SK-N-SH (cell line): ENCODE measurements around the gene ZNF549. TPM values are rescaled to one million over a fixed set of nuclear protein-coding genes. Genes with fewer than 3 reads are reported as not detected.

Experiments
- CTCF ChIA-PET: fragments of 300-600, 350-600 bp; formaldehyde crosslinking; extraction: SDS; loops from one replicate; lab custom pipeline; 2021; lab: Yijun Ruan, JAX
- POLR2A ChIA-PET: fragments of 350-600 bp; sonication (Branson Sonifier 250); formaldehyde crosslinking; extraction: SDS; loops from one replicate; lab custom pipeline; 2020; ENCODE audit warnings: antibody characterized with exemption, inconsistent platforms; lab: Yijun Ruan, JAX
- DNase-seq: peaks from one replicate; pipeline ENCODE4 v3.0.0; 2012
- H2AFZ ChIP-seq: fragments of 200-600 bp; sonication (generic); 2 replicates; pipeline ENCODE4 v1.8.1; 2016; ENCODE audit warnings: antibody characterized with exemption, mild to moderate bottlenecking, low read depth
- H3F3A ChIP-seq: fragments of 200-600 bp; sonication (generic); replicated peaks from 2 replicates; pipeline ENCODE3; 2016; ENCODE audit warnings: antibody characterized with exemption, mild to moderate bottlenecking; ENCODE audit not compliant: insufficient read depth
- H3K27ac ChIP-seq, 2 experiments: fragments of 200-500 bp in 1 of 2; fragments of 200-600 bp in 1 of 2; sonication (Bioruptor generic) in 1 of 2; sonication (generic), shearing (Covaris generic) in 1 of 2; 2 replicates each; pipeline versions ENCODE4 v1.5.1 to v1.6.1; 2014 to 2016; ENCODE audit warnings: low read depth in 2 of 2, inconsistent platforms in 1 of 2, low read length in 1 of 2, mild to moderate bottlenecking in 1 of 2, mixed read lengths in 1 of 2
- H3K27me3 ChIP-seq: fragments of 200-600 bp; sonication (generic), shearing (Covaris generic); 2 replicates; pipeline ENCODE4 v1.6.1; 2016; ENCODE audit warnings: mixed run types; ENCODE audit not compliant: insufficient read depth
- H3K36me3 ChIP-seq, 2 experiments: fragments of 200-500 bp in 1 of 2; fragments of 200-600 bp in 1 of 2; sonication (Bioruptor generic) in 1 of 2; sonication (generic) in 1 of 2; replicated peaks in 1 of 2; 2 replicates each; pipeline versions ENCODE3 to v1.5.1; 2014 to 2016; ENCODE audit warnings: low read length in 1 of 2, mild to moderate bottlenecking in 1 of 2; ENCODE audit not compliant: insufficient read depth in 2 of 2, control insufficient read depth in 1 of 2
- H3K4me1 ChIP-seq, 2 experiments: fragments of 200-500 bp in 1 of 2; fragments of 200-600 bp in 1 of 2; sonication (Bioruptor generic) in 1 of 2; sonication (generic), shearing (Covaris generic) in 1 of 2; 2 replicates each; pipeline versions ENCODE4 v1.5.1 to v1.6.1; 2014 to 2016; ENCODE audit warnings: low read depth in 1 of 2, low read length in 1 of 2, mixed run types in 1 of 2; ENCODE audit not compliant: insufficient read depth in 2 of 2, control insufficient read depth in 1 of 2
- H3K4me2 ChIP-seq: fragments of 200-600 bp; sonication (generic), shearing (Covaris generic); 2 replicates; pipeline ENCODE4 v1.6.1; 2017; ENCODE audit warnings: mixed run types
- H3K4me3 ChIP-seq, 2 experiments: fragments of 200-500 bp in 1 of 2; fragments of 200-600 bp in 1 of 2; sonication (Bioruptor generic) in 1 of 2; sonication (generic), shearing (Covaris generic) in 1 of 2; 2 replicates each; pipeline versions ENCODE4 v1.5.1 to v1.8.1; 2014 to 2016; ENCODE audit warnings: low read depth in 2 of 2, inconsistent platforms in 1 of 2, low read length in 1 of 2, mild to moderate bottlenecking in 1 of 2, mixed read lengths in 1 of 2, moderate library complexity in 1 of 2
- H3K79me2 ChIP-seq: fragments of 200-600 bp; sonication (generic); 2 replicates; pipeline ENCODE4 v1.8.1; 2017; ENCODE audit warnings: mild to moderate bottlenecking; ENCODE audit not compliant: insufficient read depth
- H3K9ac ChIP-seq: fragments of 200-600 bp; sonication (generic); 2 replicates; pipeline ENCODE4 v1.6.1; 2017; ENCODE audit warnings: mixed run types
- H3K9me2 ChIP-seq: fragments of 200-600 bp; sonication (generic); 2 replicates; pipeline ENCODE4 v1.6.1; 2017; ENCODE audit warnings: mixed run types
- H3K9me3 ChIP-seq: fragments of 200-600 bp; sonication (generic); 2 replicates; pipeline ENCODE4 v1.6.1; 2017; ENCODE audit warnings: mixed run types, mild to moderate bottlenecking, moderate library complexity
- H4K20me1 ChIP-seq: fragments of 200-600 bp; sonication (generic); 2 replicates; pipeline ENCODE4 v1.6.1; 2017; ENCODE audit warnings: mild to moderate bottlenecking, mixed run types; ENCODE audit not compliant: insufficient read depth
- CHD2 ChIP-seq: fragments of 150-350 bp; IDR thresholded peaks from 2 replicates; pipeline ENCODE4 v1.6.1; 2018; ENCODE audit warnings: low read length; ENCODE audit not compliant: partially characterized antibody
- GABPA ChIP-seq: IDR thresholded peaks from 2 replicates; pipeline ENCODE4 v1.4.0; 2012; ENCODE audit warnings: low read depth, mild to moderate bottlenecking
- MAX ChIP-seq: IDR thresholded peaks from 2 replicates; pipeline ENCODE4 v1.4.0; 2012; ENCODE audit warnings: low read depth
- MEF2A ChIP-seq: IDR thresholded peaks from 2 replicates; pipeline ENCODE4 v1.4.0; 2012; ENCODE audit warnings: low read depth, borderline replicate concordance
- MXI1 ChIP-seq: IDR thresholded peaks from 2 replicates; pipeline ENCODE4 v1.6.1; 2012; ENCODE audit warnings: mild to moderate bottlenecking, low read depth, low read length, improper control_type of control experiment
- PBX3 ChIP-seq: IDR thresholded peaks from 2 replicates; pipeline ENCODE4; 2012
- POLR2AphosphoS5 ChIP-seq: IDR thresholded peaks from 2 replicates; pipeline ENCODE4 v1.6.1; 2012; ENCODE audit warnings: low read depth, low read length
- RCOR1 ChIP-seq: fragments of 150-350 bp; IDR thresholded peaks from 2 replicates; pipeline ENCODE4 v1.6.1; 2017; ENCODE audit warnings: antibody characterized with exemption, low read length
- REST ChIP-seq: IDR thresholded peaks from 2 replicates; pipeline ENCODE4 v1.6.1; 2012; ENCODE audit warnings: mild to moderate bottlenecking, low read depth, low read length, moderate library complexity
- TAF1 ChIP-seq: IDR thresholded peaks from 2 replicates; pipeline ENCODE4 v1.6.1; 2012; ENCODE audit warnings: low read depth, mild to moderate bottlenecking, low read length, moderate library complexity, borderline replicate concordance
- YY1 ChIP-seq: IDR thresholded peaks from 2 replicates; pipeline ENCODE4 v1.4.0; 2012; ENCODE audit warnings: low read depth, mild to moderate bottlenecking
- WGBS: methylation state at CpG from one replicate; pipeline ENCODE4 v1.1.6; 2017; ENCODE audit warnings: low lambda C conversion rate; 5-methylcytosine and 5-hydroxymethylcytosine counted together
- polyA plus RNA-seq, 3 experiments: library from polyadenylated mRNA; depleted of rRNA; stranded (reverse); fragments of >200 nt; gene quantifications; 2 replicates each; pipeline ENCODE4 v1.2.3, GENCODE V29; 2012

ZNF549 gene
- polyA plus RNA-seq, 1 of the 3 experiments (the other 2 are of a cell fraction) = 2.4 TPM

- Histone ChIP-seq H3K27me3 (no peaks in the 10 kb centered on the region), H3K9ac (peak within 1 kb of the TSS; percentile 75), H3K36me3 (peaks cover 16 to 20% of the 10 kb centered on the region in 2 experiments), H3K9me3 (peaks cover 7% of the 10 kb centered on the region; the same call in 1 of the 2 replicates), H3K79me2 (peaks cover 33% of the 10 kb centered on the region), H3K4me2 (peak within 1 kb of the TSS; percentile 88), H3K4me3 (peak within 1 kb of the TSS; percentile 97), H4K20me1 (no peaks in the 10 kb centered on the region), H3K27ac (peak within 1 kb of the TSS; percentile 38 to 48; a peak in 2 of 4 replicates), H3K9me2 (no peaks in the 10 kb centered on the region), H3K4me1 (peaks cover 0 to 8% of the 10 kb centered on the region in 2 experiments; a peak in 2 of 4 replicates), H3F3A (no peaks in the 10 kb centered on the region), H2AFZ (peak within 1 kb of the TSS; percentile 75)
- under 1% methylated on average over 34 of the region's 56 CpGs for WGBS
- TF ChIP-seq RCOR1 (no peak), MXI1 (peak; percentile 89), YY1 (no peak), MAX (peak; percentile 85), PBX3 (0 out of 2 replicates have a peak, but pooled peaks have one; percentile 6), GABPA (peak; percentile 97), REST (no peak), MEF2A (no peak), TAF1 (peak; percentile 68; the same call in 1 of the 2 replicates), POLR2AphosphoS5 (peak; percentile 81), CHD2 (peak; percentile 83)
- DNase-seq = peak; percentile 94
- CTCF ChIA-PET = no interaction called here
- POLR2A ChIA-PET = no interaction called here
Observed at GRCh38 chr19:57559404-57560025, 32.4 kb downstream of the ZNF549 start, which contains the start of gene ZNF550. ZNF550 (minus strand) TSS chr19:57559863; CDS start chr19:57559682, 181 bp downstream.
